HepG2 (cell line): Measurements from ENCODE around the gene MAT2A. TPM values are rescaled to one million over a fixed set of nuclear protein-coding genes. Genes with fewer than 3 reads are reported as not detected.

ENCODE experiments used
- NFIC ChIP-seq: IDR thresholded peaks from 2 replicates; pipeline ENCODE4 v1.6.1; 2012; ENCODE audit warnings: mild to moderate bottlenecking, low read length, inconsistent platforms
- NR3C1 ChIP-seq: sonication (generic); formaldehyde crosslinking; IDR thresholded peaks from 2 replicates; pipeline ENCODE4 v1.4.0; 2020; ENCODE audit warnings: missing genetic modification reagents
- SIN3A ChIP-seq: IDR thresholded peaks from 2 replicates; pipeline ENCODE4 v1.6.1; 2011; ENCODE audit warnings: low read depth, mild to moderate bottlenecking, control low read depth, low read length, borderline replicate concordance
- YEATS4 ChIP-seq: sonication (generic); formaldehyde crosslinking; IDR thresholded peaks from 2 replicates; pipeline ENCODE4 v1.4.0; 2020; ENCODE audit warnings: missing genetic modification reagents, borderline replicate concordance
- ZKSCAN8 ChIP-seq: IDR thresholded peaks from 2 replicates; pipeline ENCODE4 v1.6.1; 2016; ENCODE audit warnings: borderline replicate concordance, missing genetic modification reagents, missing compliant biosample characterization
- ZNF3 ChIP-seq: IDR thresholded peaks from 2 replicates; pipeline ENCODE4 v1.7.0; 2017; ENCODE audit warnings: inconsistent platforms
- ZNF546 ChIP-seq: sonication (generic); formaldehyde crosslinking; conservative IDR thresholded peaks from 2 replicates; pipeline ENCODE4 v1.8.1; 2023; ENCODE audit warnings: mild to moderate bottlenecking, missing genetic modification reagents
- ZNF549 ChIP-seq: sonication (generic); formaldehyde crosslinking; IDR thresholded peaks from 2 replicates; pipeline ENCODE4 v1.5.0; 2020; ENCODE audit warnings: missing genetic modification reagents
- ZNF569 ChIP-seq: sonication (generic); formaldehyde crosslinking; IDR thresholded peaks from 2 replicates; pipeline ENCODE4 v1.5.0; 2020; ENCODE audit warnings: mild to moderate bottlenecking, missing genetic modification reagents, moderate library complexity, borderline replicate concordance
- polyA plus RNA-seq, 8 experiments: library from polyadenylated mRNA; depleted of rRNA in 3 of 8; stranded (reverse) in 7 of 8; unstranded in 1 of 8; fragments of >200 nt; fragmentation: Illumina TruSeq in 4 of 8; extraction: Trizol in 4 of 8; gene quantifications; 2 replicates each; pipeline versions ENCODE4 v1.2.1 to v1.2.3, GENCODE V29; 2011 to 2016; ENCODE audit warnings: low read depth in 4 of 8, missing spikeins in 1 of 8, mixed read lengths in 1 of 8; ENCODE audit not compliant: insufficient read depth in 1 of 8
- total RNA-seq, 5 experiments: library from RNA; depleted of rRNA; stranded (reverse); fragments of >200 nt; fragmentation: Illumina TruSeq; extraction: Trizol; gene quantifications; 2 replicates each; pipeline ENCODE4 v1.2.3, GENCODE V29; 2016; ENCODE audit warnings: low read depth in 1 of 5
- TF ChIP-seq, protein P1 (sequence below): sonication (generic); formaldehyde crosslinking; IDR thresholded peaks from 2 replicates; pipeline ENCODE4 v1.4.0; 2020; ENCODE audit warnings: missing genetic modification reagents
- TF ChIP-seq, protein P2 (sequence below): sonication (generic); formaldehyde crosslinking; IDR thresholded peaks from 2 replicates; pipeline ENCODE4 v1.4.0; 2020; ENCODE audit warnings: missing genetic modification reagents, borderline replicate concordance
- TF ChIP-seq, protein P3 (sequence below): sonication (generic); formaldehyde crosslinking; conservative IDR thresholded peaks from 2 replicates; pipeline ENCODE4 v1.4.0; 2020; ENCODE audit warnings: missing genetic modification reagents
- TF ChIP-seq, protein P4 (sequence below): sonication (generic); formaldehyde crosslinking; IDR thresholded peaks from 2 replicates; pipeline ENCODE4 v1.4.0; 2020; ENCODE audit warnings: mild to moderate bottlenecking, missing genetic modification reagents
- TF ChIP-seq, protein P5 (sequence below): sonication (generic); formaldehyde crosslinking; IDR thresholded peaks from 2 replicates; pipeline ENCODE4 v1.5.0; 2020; ENCODE audit warnings: mild to moderate bottlenecking, missing genetic modification reagents, borderline replicate concordance

The MAT2A gene
- total and polyA plus RNA-seq, 2 of the 13 experiments (the other 11 are each of a cell fraction or from before 2014, with no cell fraction given): 155 to 331 TPM

DNA sequence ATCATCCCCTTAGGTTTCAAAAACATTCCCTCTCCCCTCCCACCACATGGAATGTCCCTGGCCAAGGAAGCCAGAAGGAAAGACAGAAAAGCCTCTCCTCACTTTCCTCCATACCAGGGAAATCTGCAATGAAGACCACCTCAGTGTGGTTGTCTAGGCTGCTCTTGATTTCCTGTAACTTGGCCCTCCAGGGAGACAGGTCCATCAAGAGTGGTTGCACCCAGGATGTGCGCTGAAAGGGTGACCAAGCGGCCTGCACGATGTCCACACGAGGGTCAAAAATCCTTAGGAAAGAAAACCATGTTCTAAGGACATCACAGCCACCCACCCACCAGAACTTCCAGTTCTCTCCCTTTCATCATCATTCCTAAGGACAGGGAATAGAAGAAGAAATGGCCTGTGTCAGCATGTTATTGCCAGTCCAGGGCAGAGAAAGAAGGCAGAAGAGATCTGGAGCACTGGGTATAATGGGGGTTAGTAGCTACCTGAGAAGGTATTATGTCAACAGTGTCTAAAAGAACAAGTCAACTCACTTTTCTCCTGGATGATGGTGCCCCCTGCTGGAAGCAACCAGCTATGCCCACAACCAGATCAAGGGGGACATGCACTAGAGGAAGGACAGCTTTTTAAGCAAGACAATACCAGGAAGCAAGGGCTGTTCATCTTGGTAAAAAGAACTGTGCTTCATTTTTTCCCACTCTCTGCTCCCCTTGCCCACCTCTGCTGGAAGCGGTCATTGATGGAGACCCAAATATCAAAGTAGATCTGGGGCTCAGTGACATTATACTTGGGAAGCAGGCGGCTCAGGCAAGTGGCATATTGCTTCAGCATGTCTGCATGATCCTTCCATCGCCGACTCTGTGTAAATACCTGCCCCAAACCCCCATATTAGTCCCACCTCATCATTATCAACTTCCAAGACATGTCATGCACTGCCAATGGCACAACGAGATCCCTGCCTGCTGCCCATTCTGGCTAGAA lies 13.0 kb downstream of the MAT2A start (continued):
- no peak for TF ChIP-seq YEATS4 (CRISPR knock-in tag)
- TF ChIP-seq, protein P1, sequence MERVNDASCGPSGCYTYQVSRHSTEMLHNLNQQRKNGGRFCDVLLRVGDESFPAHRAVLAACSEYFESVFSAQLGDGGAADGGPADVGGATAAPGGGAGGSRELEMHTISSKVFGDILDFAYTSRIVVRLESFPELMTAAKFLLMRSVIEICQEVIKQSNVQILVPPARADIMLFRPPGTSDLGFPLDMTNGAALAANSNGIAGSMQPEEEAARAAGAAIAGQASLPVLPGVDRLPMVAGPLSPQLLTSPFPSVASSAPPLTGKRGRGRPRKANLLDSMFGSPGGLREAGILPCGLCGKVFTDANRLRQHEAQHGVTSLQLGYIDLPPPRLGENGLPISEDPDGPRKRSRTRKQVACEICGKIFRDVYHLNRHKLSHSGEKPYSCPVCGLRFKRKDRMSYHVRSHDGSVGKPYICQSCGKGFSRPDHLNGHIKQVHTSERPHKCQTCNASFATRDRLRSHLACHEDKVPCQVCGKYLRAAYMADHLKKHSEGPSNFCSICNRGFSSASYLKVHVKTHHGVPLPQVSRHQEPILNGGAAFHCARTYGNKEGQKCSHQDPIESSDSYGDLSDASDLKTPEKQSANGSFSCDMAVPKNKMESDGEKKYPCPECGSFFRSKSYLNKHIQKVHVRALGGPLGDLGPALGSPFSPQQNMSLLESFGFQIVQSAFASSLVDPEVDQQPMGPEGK (CRISPR knock-in tag): peak; percentile 51; the same call in 1 of the 2 replicates
- TF ChIP-seq ZNF549 (CRISPR knock-in tag): no peak
- TF ChIP-seq NR3C1 (CRISPR knock-in tag): no peak
- TF ChIP-seq ZNF3 (CRISPR knock-in tag): no peak
- TF ChIP-seq, protein P2, sequence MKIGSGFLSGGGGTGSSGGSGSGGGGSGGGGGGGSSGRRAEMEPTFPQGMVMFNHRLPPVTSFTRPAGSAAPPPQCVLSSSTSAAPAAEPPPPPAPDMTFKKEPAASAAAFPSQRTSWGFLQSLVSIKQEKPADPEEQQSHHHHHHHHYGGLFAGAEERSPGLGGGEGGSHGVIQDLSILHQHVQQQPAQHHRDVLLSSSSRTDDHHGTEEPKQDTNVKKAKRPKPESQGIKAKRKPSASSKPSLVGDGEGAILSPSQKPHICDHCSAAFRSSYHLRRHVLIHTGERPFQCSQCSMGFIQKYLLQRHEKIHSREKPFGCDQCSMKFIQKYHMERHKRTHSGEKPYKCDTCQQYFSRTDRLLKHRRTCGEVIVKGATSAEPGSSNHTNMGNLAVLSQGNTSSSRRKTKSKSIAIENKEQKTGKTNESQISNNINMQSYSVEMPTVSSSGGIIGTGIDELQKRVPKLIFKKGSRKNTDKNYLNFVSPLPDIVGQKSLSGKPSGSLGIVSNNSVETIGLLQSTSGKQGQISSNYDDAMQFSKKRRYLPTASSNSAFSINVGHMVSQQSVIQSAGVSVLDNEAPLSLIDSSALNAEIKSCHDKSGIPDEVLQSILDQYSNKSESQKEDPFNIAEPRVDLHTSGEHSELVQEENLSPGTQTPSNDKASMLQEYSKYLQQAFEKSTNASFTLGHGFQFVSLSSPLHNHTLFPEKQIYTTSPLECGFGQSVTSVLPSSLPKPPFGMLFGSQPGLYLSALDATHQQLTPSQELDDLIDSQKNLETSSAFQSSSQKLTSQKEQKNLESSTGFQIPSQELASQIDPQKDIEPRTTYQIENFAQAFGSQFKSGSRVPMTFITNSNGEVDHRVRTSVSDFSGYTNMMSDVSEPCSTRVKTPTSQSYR (CRISPR knock-in tag): peak; percentile 33; the same call in 1 of the 2 replicates
- TF ChIP-seq SIN3A: no peak
- TF ChIP-seq ZKSCAN8: peak; percentile 62; the same call in 1 of the 2 replicates
- no peak for TF ChIP-seq ZNF569 (CRISPR knock-in tag)
- TF ChIP-seq ZNF546 (CRISPR knock-in tag): no peak
- TF ChIP-seq, protein P3, sequence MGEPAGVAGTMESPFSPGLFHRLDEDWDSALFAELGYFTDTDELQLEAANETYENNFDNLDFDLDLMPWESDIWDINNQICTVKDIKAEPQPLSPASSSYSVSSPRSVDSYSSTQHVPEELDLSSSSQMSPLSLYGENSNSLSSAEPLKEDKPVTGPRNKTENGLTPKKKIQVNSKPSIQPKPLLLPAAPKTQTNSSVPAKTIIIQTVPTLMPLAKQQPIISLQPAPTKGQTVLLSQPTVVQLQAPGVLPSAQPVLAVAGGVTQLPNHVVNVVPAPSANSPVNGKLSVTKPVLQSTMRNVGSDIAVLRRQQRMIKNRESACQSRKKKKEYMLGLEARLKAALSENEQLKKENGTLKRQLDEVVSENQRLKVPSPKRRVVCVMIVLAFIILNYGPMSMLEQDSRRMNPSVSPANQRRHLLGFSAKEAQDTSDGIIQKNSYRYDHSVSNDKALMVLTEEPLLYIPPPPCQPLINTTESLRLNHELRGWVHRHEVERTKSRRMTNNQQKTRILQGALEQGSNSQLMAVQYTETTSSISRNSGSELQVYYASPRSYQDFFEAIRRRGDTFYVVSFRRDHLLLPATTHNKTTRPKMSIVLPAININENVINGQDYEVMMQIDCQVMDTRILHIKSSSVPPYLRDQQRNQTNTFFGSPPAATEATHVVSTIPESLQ (CRISPR knock-in tag): 0 out of 2 replicates have a peak, but pooled peaks have one; percentile 40
- TF ChIP-seq NFIC: no peak
- TF ChIP-seq, protein P4, sequence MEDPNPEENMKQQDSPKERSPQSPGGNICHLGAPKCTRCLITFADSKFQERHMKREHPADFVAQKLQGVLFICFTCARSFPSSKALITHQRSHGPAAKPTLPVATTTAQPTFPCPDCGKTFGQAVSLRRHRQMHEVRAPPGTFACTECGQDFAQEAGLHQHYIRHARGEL (CRISPR knock-in tag): no peak
- TF ChIP-seq, protein P5, sequence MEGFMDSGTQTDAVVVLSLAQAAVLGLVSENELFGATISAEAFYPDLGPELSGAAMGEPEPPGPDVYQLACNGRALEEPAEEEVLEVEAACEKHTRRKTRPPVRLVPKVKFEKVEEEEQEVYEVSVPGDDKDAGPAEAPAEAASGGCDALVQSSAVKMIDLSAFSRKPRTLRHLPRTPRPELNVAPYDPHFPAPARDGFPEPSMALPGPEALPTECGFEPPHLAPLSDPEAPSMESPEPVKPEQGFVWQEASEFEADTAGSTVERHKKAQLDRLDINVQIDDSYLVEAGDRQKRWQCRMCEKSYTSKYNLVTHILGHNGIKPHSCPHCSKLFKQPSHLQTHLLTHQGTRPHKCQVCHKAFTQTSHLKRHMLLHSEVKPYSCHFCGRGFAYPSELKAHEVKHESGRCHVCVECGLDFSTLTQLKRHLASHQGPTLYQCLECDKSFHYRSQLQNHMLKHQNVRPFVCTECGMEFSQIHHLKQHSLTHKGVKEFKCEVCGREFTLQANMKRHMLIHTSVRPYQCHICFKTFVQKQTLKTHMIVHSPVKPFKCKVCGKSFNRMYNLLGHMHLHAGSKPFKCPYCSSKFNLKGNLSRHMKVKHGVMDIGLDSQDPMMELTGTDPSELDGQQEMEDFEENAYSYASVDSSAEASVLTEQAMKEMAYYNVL (CRISPR knock-in tag): no peak
